Measurements from ENCODE around the gene MED13L. TPM values are rescaled to one million over a fixed set of nuclear protein-coding genes. Genes with fewer than 3 reads are reported as not detected.

MED13L gene
- polyA plus RNA-seq, 4 donors, result 9.8 to 74.0 (median 14.3) TPM

- DNase-seq (no peak), FAIRE-seq (no peak)
- no peaks in the 10 kb centered on the region for H3K9me3 ChIP-seq (ENCODE audit: control insufficient read depth in 2 of 2, insufficient read depth in 1 of 2, low read depth in 1 of 2, low read length in 1 of 2)
- WGBS, 3 donors, result 66 to 72% (median 67%) methylated on average over 3 of the region's 3 CpGs
- H3K4me1 ChIP-seq (ENCODE audit: control insufficient read depth in 3 of 3, insufficient read depth in 2 of 3, low read depth in 1 of 3, low read length in 2 of 3), result no peaks in the 10 kb centered on the region
- H3K27ac ChIP-seq (ENCODE audit: low read depth in 1 of 3, low read length in 2 of 3), result no peak overlapping the region
- no peak overlapping the region for H3K4me3 ChIP-seq (ENCODE audit: low read depth in 1 of 3, low read length in 3 of 3)
- H3K36me3 ChIP-seq (ENCODE audit: control insufficient read depth in 3 of 3, insufficient read depth in 2 of 3, low read depth in 1 of 3, low read length in 3 of 3), result peaks cover 2 to 13% (median 10%) of the 10 kb centered on the region in 3 donors
- no peaks in the 10 kb centered on the region for H3K27me3 ChIP-seq (ENCODE audit: control insufficient read depth in 3 of 3, insufficient read depth in 3 of 3, low read length in 3 of 3)
Observed at GRCh38 chr12:115956236-115956635, 321.3 kb downstream of the MED13L start.

GRCh38 chr12:115953450-115953849 is 324.0 kb downstream of the MED13L start:
- no peak overlapping the region for H3K4me3 ChIP-seq (ENCODE audit: low read depth in 1 of 3, low read length in 3 of 3)
- DNase-seq, result no peak
- H3K36me3 ChIP-seq (ENCODE audit: control insufficient read depth in 3 of 3, insufficient read depth in 2 of 3, low read depth in 1 of 3, low read length in 3 of 3), result peaks cover 0 to 11% (median 2%) of the 10 kb centered on the region in 3 donors
- H3K27me3 ChIP-seq (ENCODE audit: control insufficient read depth in 3 of 3, insufficient read depth in 3 of 3, low read length in 3 of 3), result no peaks in the 10 kb centered on the region
- FAIRE-seq, result no peak
- H3K27ac ChIP-seq (ENCODE audit: low read depth in 1 of 3, low read length in 2 of 3), result no peak overlapping the region
- no peaks in the 10 kb centered on the region for H3K9me3 ChIP-seq (ENCODE audit: control insufficient read depth in 2 of 2, insufficient read depth in 1 of 2, low read depth in 1 of 2, low read length in 1 of 2)
- WGBS, 3 donors, result 81 to 88% (median 85%) methylated on average over 6 of the region's 6 CpGs
- H3K4me1 ChIP-seq (ENCODE audit: control insufficient read depth in 3 of 3, insufficient read depth in 2 of 3, low read depth in 1 of 3, low read length in 2 of 3), result no peaks in the 10 kb centered on the region

DNA sequence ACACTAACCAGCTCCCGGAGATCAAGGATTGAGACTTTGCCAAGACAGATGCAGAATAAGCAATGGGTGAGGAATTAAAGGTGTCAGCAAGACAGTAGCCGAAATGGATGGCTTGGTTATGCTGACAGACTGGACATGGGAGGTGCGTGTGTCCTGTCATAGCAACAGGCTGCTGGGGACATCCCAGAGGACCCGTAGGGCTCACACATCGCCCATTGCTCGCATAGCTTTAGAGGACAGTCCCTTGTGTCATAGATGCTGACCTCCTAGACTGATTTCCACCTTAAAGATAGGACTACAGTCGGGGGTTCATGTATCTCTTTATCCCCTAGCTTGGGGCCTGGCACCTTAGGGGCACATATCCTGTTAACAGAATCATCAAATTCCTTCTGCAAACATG is 324.5 kb downstream of the MED13L start:
- Histone ChIP-seq H3K9me3 (ENCODE audit: control insufficient read depth in 2 of 2, insufficient read depth in 1 of 2, low read depth in 1 of 2, low read length in 1 of 2) (no peaks in the 10 kb centered on the region), H3K36me3 (ENCODE audit: control insufficient read depth in 3 of 3, insufficient read depth in 2 of 3, low read depth in 1 of 3, low read length in 3 of 3) (peaks cover 0 to 11% (median 2%) of the 10 kb centered on the region in 3 donors), H3K4me3 (ENCODE audit: low read depth in 1 of 3, low read length in 3 of 3) (no peak overlapping the region), H3K27me3 (ENCODE audit: control insufficient read depth in 3 of 3, insufficient read depth in 3 of 3, low read length in 3 of 3) (no peaks in the 10 kb centered on the region), H3K27ac (ENCODE audit: low read depth in 1 of 3, low read length in 2 of 3) (no peak overlapping the region), H3K4me1 (ENCODE audit: control insufficient read depth in 3 of 3, insufficient read depth in 2 of 3, low read depth in 1 of 3, low read length in 2 of 3) (no peaks in the 10 kb centered on the region)
- FAIRE-seq (no peak), DNase-seq (no peak)
- WGBS, 3 donors, result 90 to 94% (median 92%) methylated on average over 7 of the region's 7 CpGs

DNA sequence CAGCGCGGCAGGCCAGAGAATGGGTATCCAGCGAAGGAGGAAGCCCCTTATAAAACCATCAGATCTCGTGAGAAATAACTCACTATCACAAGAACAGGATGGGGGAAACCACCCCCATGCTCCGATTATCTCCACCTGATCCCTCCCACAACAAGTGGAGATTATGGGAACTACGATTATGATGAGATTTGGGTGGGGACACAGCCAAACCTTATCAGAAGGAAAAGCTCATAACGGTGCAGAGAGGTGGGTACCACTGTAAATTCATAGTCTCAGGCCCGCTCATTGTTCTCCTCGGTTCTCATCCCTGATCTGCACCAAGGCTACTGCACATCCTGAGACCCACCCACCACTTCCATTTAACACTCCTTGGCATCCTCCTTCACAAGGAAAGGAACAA is 326.5 kb downstream of the MED13L start:
- no peak overlapping the region for H3K27ac ChIP-seq (ENCODE audit: low read depth in 1 of 3, low read length in 2 of 3)
- no peak overlapping the region for H3K4me3 ChIP-seq (ENCODE audit: low read depth in 1 of 3, low read length in 3 of 3)
- peaks cover 0 to 11% (median 0%) of the 10 kb centered on the region in 3 donors for H3K36me3 ChIP-seq (ENCODE audit: control insufficient read depth in 3 of 3, insufficient read depth in 2 of 3, low read depth in 1 of 3, low read length in 3 of 3)
- 92 to 93% (median 92%) methylated on average over 9 of the region's 9 CpGs for WGBS, 3 donors
- H3K4me1 ChIP-seq (ENCODE audit: control insufficient read depth in 3 of 3, insufficient read depth in 2 of 3, low read depth in 1 of 3, low read length in 2 of 3), result no peaks in the 10 kb centered on the region
- DNase-seq (no peak), FAIRE-seq (no peak)
- H3K9me3 ChIP-seq (ENCODE audit: control insufficient read depth in 2 of 2, insufficient read depth in 1 of 2, low read depth in 1 of 2, low read length in 1 of 2), result no peaks in the 10 kb centered on the region
- H3K27me3 ChIP-seq (ENCODE audit: control insufficient read depth in 3 of 3, insufficient read depth in 3 of 3, low read length in 3 of 3), result no peaks in the 10 kb centered on the region

DNA sequence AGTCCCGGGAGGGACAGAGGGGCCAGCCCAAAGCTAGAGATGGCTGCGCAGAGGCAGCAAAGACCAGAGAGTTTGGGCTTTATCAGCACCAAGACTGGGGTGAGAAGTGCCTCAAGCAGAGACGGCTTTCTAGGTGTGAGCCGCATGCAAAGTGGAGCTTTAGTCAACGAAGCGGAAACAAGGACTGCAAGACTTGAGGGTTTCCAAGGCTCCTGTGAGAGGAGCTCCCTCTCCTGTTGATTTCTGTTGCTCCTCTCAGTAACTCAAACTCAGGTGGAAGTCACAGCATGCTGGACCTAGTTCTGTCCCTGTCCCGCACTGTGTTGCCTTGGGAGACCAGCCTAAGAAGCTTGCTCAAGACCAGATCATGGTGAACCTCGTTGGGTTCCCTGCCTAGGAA is 327.8 kb downstream of the MED13L start:
- Histone ChIP-seq H3K27me3 (ENCODE audit: control insufficient read depth in 3 of 3, insufficient read depth in 3 of 3, low read length in 3 of 3) (no peaks in the 10 kb centered on the region), H3K4me1 (ENCODE audit: control insufficient read depth in 3 of 3, insufficient read depth in 2 of 3, low read depth in 1 of 3, low read length in 2 of 3) (no peaks in the 10 kb centered on the region), H3K27ac (ENCODE audit: low read depth in 1 of 3, low read length in 2 of 3) (no peak overlapping the region), H3K9me3 (ENCODE audit: control insufficient read depth in 2 of 2, insufficient read depth in 1 of 2, low read depth in 1 of 2, low read length in 1 of 2) (no peaks in the 10 kb centered on the region), H3K4me3 (ENCODE audit: low read depth in 1 of 3, low read length in 3 of 3) (no peak overlapping the region), H3K36me3 (ENCODE audit: control insufficient read depth in 3 of 3, insufficient read depth in 2 of 3, low read depth in 1 of 3, low read length in 3 of 3) (peaks cover 0 to 11% (median 0%) of the 10 kb centered on the region in 3 donors)
- WGBS, 3 donors, result 86 to 94% (median 87%) methylated on average over 8 of the region's 8 CpGs
- FAIRE-seq, result no peak
- DNase-seq, result no peak

- Histone ChIP-seq H3K9me3 (ENCODE audit: control insufficient read depth in 2 of 2, insufficient read depth in 1 of 2, low read depth in 1 of 2, low read length in 1 of 2) (no peaks in the 10 kb centered on the region), H3K27ac (ENCODE audit: low read depth in 1 of 3, low read length in 2 of 3) (no peak overlapping the region), H3K4me1 (ENCODE audit: control insufficient read depth in 3 of 3, insufficient read depth in 2 of 3, low read depth in 1 of 3, low read length in 2 of 3) (no peaks in the 10 kb centered on the region), H3K27me3 (ENCODE audit: control insufficient read depth in 3 of 3, insufficient read depth in 3 of 3, low read length in 3 of 3) (no peaks in the 10 kb centered on the region), H3K4me3 (ENCODE audit: low read depth in 1 of 3, low read length in 3 of 3) (no peak overlapping the region), H3K36me3 (ENCODE audit: control insufficient read depth in 3 of 3, insufficient read depth in 2 of 3, low read depth in 1 of 3, low read length in 3 of 3) (peaks cover 0 to 11% (median 0%) of the 10 kb centered on the region in 3 donors)
- FAIRE-seq (no peak), DNase-seq (no peak)
- 76 to 80% (median 80%) methylated on average over 12 of the region's 12 CpGs for WGBS, 3 donors
Observed at GRCh38 chr12:115947696-115948062, 329.8 kb downstream of the MED13L start.

DNA sequence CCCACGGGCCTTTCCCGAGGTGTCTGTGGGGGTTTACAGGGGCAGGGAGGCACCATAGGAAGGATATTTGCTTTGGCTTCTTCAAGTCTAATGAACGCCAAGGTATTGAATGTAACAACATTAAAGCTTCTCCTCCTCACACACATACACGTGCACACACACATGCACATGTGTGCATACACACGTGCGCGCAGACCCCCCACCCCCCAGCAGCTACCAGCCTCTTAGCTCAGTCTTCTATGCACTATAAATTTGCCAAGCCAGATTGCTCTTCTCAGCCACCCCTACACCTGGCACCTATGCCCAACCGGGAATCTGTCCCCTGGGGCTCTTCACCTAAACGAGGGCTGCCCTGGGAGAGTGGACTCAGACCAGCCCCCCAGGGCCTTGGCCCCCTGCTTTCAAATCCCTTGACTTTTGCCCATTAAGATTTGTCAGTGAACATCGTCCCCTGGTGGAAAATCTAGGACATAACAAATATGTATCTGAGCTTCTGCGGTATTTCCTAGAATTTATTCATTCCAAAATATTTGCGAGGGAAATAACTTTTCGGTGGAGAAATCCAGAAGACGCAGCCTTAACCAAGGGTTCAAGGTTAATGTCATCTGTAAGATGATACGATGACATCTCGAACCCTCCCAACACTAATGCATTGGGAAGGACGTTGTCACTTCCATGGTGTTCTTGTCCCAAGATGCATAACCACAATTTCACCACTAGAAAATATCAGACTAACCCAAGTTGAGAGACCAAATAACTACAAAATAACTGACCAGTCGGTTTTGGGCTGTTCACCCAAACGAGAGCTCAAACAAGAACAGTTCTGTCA is 330.4 kb downstream of the MED13L start:
- WGBS, 3 donors, result 80 to 84% (median 81%) methylated on average over 19 of the region's 19 CpGs
- H3K4me1 ChIP-seq (ENCODE audit: control insufficient read depth in 3 of 3, insufficient read depth in 2 of 3, low read depth in 1 of 3, low read length in 2 of 3), result no peaks in the 10 kb centered on the region
- no peak overlapping the region for H3K4me3 ChIP-seq (ENCODE audit: low read depth in 1 of 3, low read length in 3 of 3)
- H3K9me3 ChIP-seq (ENCODE audit: control insufficient read depth in 2 of 2, insufficient read depth in 1 of 2, low read depth in 1 of 2, low read length in 1 of 2), result no peaks in the 10 kb centered on the region
- peaks cover 0 to 11% (median 0%) of the 10 kb centered on the region in 3 donors for H3K36me3 ChIP-seq (ENCODE audit: control insufficient read depth in 3 of 3, insufficient read depth in 2 of 3, low read depth in 1 of 3, low read length in 3 of 3)
- no peaks in the 10 kb centered on the region for H3K27me3 ChIP-seq (ENCODE audit: control insufficient read depth in 3 of 3, insufficient read depth in 3 of 3, low read length in 3 of 3)
- no peak for FAIRE-seq
- DNase-seq, result no peak
- no peak overlapping the region for H3K27ac ChIP-seq (ENCODE audit: low read depth in 1 of 3, low read length in 2 of 3)

GRCh38 chr12:115946092-115946491 is 331.4 kb downstream of the MED13L start:
- no peak overlapping the region for H3K4me3 ChIP-seq (ENCODE audit: low read depth in 1 of 3, low read length in 3 of 3)
- H3K9me3 ChIP-seq (ENCODE audit: control insufficient read depth in 2 of 2, insufficient read depth in 1 of 2, low read depth in 1 of 2, low read length in 1 of 2), result no peaks in the 10 kb centered on the region
- H3K27me3 ChIP-seq (ENCODE audit: control insufficient read depth in 3 of 3, insufficient read depth in 3 of 3, low read length in 3 of 3), result no peaks in the 10 kb centered on the region
- FAIRE-seq (no peak), DNase-seq (no peak)
- H3K4me1 ChIP-seq (ENCODE audit: control insufficient read depth in 3 of 3, insufficient read depth in 2 of 3, low read depth in 1 of 3, low read length in 2 of 3), result no peaks in the 10 kb centered on the region
- WGBS, 3 donors, result 88 to 95% (median 93%) methylated on average over 6 of the region's 6 CpGs
- peaks cover 0 to 9% (median 0%) of the 10 kb centered on the region in 3 donors for H3K36me3 ChIP-seq (ENCODE audit: control insufficient read depth in 3 of 3, insufficient read depth in 2 of 3, low read depth in 1 of 3, low read length in 3 of 3)
- no peak overlapping the region for H3K27ac ChIP-seq (ENCODE audit: low read depth in 1 of 3, low read length in 2 of 3)

DNA sequence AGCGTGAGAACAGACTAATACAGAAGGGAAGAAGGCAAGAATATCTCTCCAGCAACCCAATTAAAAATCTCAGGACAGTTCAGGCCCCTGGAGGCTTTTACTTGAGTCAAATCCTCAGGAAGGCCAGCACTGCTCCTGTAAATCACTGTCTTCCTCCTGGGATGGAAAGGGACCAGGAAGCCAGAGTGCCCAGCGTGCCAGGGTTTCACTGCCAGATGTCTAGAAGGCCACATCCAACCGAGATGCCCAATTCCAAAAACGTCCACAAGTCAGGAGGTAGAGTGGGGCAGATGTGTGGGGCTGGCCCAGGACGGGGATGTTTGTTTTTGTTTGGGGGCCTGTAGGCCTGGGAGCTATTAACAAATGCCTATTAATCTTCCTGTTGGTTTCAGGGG is 332.0 kb downstream of the MED13L start:
- H3K27ac ChIP-seq (ENCODE audit: low read depth in 1 of 3, low read length in 2 of 3), result no peak overlapping the region
- no peaks in the 10 kb centered on the region for H3K9me3 ChIP-seq (ENCODE audit: control insufficient read depth in 2 of 2, insufficient read depth in 1 of 2, low read depth in 1 of 2, low read length in 1 of 2)
- no peak overlapping the region for H3K4me3 ChIP-seq (ENCODE audit: low read depth in 1 of 3, low read length in 3 of 3)
- FAIRE-seq (no peak), DNase-seq (no peak)
- H3K27me3 ChIP-seq (ENCODE audit: control insufficient read depth in 3 of 3, insufficient read depth in 3 of 3, low read length in 3 of 3), result no peaks in the 10 kb centered on the region
- no peaks in the 10 kb centered on the region for H3K4me1 ChIP-seq (ENCODE audit: control insufficient read depth in 3 of 3, insufficient read depth in 2 of 3, low read depth in 1 of 3, low read length in 2 of 3)
- H3K36me3 ChIP-seq (ENCODE audit: control insufficient read depth in 3 of 3, insufficient read depth in 2 of 3, low read depth in 1 of 3, low read length in 3 of 3), result peaks cover 0 to 8% (median 0%) of the 10 kb centered on the region in 3 donors
- WGBS, 3 donors, result 75 to 86% (median 77%) methylated on average over 5 of the region's 5 CpGs

All from small intestine (tissue), 7 donors.